WTC11 (cell line): ENCODE results near the gene EDDM13.

Experiments used
- ATF1 ChIP-seq: sonication (generic); formaldehyde crosslinking; IDR thresholded peaks from 2 replicates; pipeline ENCODE4 v1.8.1; 2023; ENCODE audit warnings: mild to moderate bottlenecking, moderate library complexity, missing genetic modification reagents
- CBFB ChIP-seq: sonication (generic); formaldehyde crosslinking; IDR thresholded peaks from 2 replicates; pipeline ENCODE4 v1.8.1; 2022; ENCODE audit warnings: mild to moderate bottlenecking, low read depth, missing genetic modification reagents
- E2F1 ChIP-seq: sonication (generic); formaldehyde crosslinking; IDR thresholded peaks from 2 replicates; pipeline ENCODE4 v1.8.0; 2022; ENCODE audit warnings: mild to moderate bottlenecking, missing genetic modification reagents
- ELF4 ChIP-seq: sonication (generic); formaldehyde crosslinking; IDR thresholded peaks from 2 replicates; pipeline ENCODE4 v1.8.1; 2022; ENCODE audit warnings: low read depth, mild to moderate bottlenecking, moderate library complexity, missing genetic modification reagents
- ESRRA ChIP-seq: sonication (generic); formaldehyde crosslinking; IDR thresholded peaks from 2 replicates; pipeline ENCODE4 v1.8.1; 2022; ENCODE audit warnings: mild to moderate bottlenecking, missing genetic modification reagents, borderline replicate concordance
- STAT6 ChIP-seq: sonication (generic); formaldehyde crosslinking; conservative IDR thresholded peaks from 2 replicates; pipeline ENCODE4 v1.8.1; 2023; ENCODE audit warnings: mild to moderate bottlenecking, low read depth, missing genetic modification reagents, moderate library complexity
- USF1 ChIP-seq: sonication (generic); formaldehyde crosslinking; IDR thresholded peaks from 2 replicates; pipeline ENCODE4 v1.8.0; 2022; ENCODE audit warnings: mild to moderate bottlenecking, missing genetic modification reagents
- ZBTB43 ChIP-seq: sonication (generic); formaldehyde crosslinking; IDR thresholded peaks from 2 replicates; pipeline ENCODE4 v1.8.1; 2023; ENCODE audit warnings: mild to moderate bottlenecking, missing genetic modification reagents
- TF ChIP-seq, protein P1 (sequence below): fragments of 250-450 bp; sonication (Bioruptor Pico); IDR thresholded peaks from 2 replicates; pipeline ENCODE4 v1.8.0; 2021; ENCODE audit warnings: mild to moderate bottlenecking
- TF ChIP-seq, protein P2 (sequence below): fragments of 200-600 bp; IDR thresholded peaks from 2 replicates; pipeline ENCODE4 v1.8.0; 2022; ENCODE audit warnings: antibody characterized with exemption
- TF ChIP-seq, protein P3 (sequence below): sonication (generic); formaldehyde crosslinking; IDR thresholded peaks from 2 replicates; pipeline ENCODE4 v1.8.1; 2022; ENCODE audit warnings: low read depth, missing genetic modification reagents, borderline replicate concordance

GRCh38 chr19:56266051-56266450, 6.5 kb upstream of the EDDM13 start:
- TF ChIP-seq ATF1 (CRISPR knock-in tag) (no peak), STAT6 (CRISPR knock-in tag) (no peak), ZBTB43 (CRISPR knock-in tag) (no peak), CBFB (CRISPR knock-in tag) (no peak), ELF4 (no peak), ESRRA (CRISPR knock-in tag) (no peak), E2F1 (CRISPR knock-in tag) (no peak), USF1 (CRISPR knock-in tag) (no peak)
- TF ChIP-seq, protein P1, sequence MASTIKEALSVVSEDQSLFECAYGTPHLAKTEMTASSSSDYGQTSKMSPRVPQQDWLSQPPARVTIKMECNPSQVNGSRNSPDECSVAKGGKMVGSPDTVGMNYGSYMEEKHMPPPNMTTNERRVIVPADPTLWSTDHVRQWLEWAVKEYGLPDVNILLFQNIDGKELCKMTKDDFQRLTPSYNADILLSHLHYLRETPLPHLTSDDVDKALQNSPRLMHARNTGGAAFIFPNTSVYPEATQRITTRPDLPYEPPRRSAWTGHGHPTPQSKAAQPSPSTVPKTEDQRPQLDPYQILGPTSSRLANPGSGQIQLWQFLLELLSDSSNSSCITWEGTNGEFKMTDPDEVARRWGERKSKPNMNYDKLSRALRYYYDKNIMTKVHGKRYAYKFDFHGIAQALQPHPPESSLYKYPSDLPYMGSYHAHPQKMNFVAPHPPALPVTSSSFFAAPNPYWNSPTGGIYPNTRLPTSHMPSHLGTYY (CRISPR knock-in tag), result no peak
- TF ChIP-seq, protein P2, sequence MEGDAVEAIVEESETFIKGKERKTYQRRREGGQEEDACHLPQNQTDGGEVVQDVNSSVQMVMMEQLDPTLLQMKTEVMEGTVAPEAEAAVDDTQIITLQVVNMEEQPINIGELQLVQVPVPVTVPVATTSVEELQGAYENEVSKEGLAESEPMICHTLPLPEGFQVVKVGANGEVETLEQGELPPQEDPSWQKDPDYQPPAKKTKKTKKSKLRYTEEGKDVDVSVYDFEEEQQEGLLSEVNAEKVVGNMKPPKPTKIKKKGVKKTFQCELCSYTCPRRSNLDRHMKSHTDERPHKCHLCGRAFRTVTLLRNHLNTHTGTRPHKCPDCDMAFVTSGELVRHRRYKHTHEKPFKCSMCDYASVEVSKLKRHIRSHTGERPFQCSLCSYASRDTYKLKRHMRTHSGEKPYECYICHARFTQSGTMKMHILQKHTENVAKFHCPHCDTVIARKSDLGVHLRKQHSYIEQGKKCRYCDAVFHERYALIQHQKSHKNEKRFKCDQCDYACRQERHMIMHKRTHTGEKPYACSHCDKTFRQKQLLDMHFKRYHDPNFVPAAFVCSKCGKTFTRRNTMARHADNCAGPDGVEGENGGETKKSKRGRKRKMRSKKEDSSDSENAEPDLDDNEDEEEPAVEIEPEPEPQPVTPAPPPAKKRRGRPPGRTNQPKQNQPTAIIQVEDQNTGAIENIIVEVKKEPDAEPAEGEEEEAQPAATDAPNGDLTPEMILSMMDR, result no peak
- TF ChIP-seq, protein P3, sequence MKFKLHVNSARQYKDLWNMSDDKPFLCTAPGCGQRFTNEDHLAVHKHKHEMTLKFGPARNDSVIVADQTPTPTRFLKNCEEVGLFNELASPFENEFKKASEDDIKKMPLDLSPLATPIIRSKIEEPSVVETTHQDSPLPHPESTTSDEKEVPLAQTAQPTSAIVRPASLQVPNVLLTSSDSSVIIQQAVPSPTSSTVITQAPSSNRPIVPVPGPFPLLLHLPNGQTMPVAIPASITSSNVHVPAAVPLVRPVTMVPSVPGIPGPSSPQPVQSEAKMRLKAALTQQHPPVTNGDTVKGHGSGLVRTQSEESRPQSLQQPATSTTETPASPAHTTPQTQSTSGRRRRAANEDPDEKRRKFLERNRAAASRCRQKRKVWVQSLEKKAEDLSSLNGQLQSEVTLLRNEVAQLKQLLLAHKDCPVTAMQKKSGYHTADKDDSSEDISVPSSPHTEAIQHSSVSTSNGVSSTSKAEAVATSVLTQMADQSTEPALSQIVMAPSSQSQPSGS (CRISPR knock-in tag), result no peak
